ENCODE measurements around the gene BARHL1. TPM values are rescaled to one million over a fixed set of nuclear protein-coding genes. Genes with fewer than 3 reads are reported as not detected.

BARHL1 gene
- polyA plus RNA-seq, 1 donor (not counting 4 experiments of a cell fraction or from before 2014, with no cell fraction given): not detected

DNA sequence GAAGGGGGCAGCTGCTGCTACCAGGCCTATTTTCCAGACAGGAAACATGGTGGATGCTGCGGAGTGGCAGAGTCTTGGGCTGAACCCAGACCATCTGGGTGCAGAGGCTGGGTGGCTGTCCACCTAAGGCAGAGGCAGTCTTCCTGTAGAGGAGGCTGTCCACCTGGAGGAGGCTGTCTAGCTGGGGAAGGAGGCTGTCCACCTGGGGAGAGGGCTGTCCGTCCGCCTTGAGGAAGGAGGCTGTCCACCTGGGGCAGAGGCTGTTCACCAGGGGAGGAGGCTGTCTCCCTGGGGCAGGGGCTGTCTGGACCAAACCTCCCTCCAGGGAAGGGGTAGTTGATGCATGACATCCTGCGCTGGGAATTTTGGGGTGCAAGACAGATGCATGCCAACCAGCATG, 39.2 kb upstream of the BARHL1 start:
- H3K9me1 ChIP-seq (ENCODE audit: control insufficient read depth, extremely low read depth, insufficient read depth, low read length): no peaks in the 10 kb centered on the region
- H4K20me1 ChIP-seq (ENCODE audit: control insufficient read depth, extremely low read depth, insufficient read depth, low read length): no peaks in the 10 kb centered on the region
- H3K4me1 ChIP-seq (ENCODE audit: control insufficient read depth, extremely low read depth, insufficient read depth, low read length): no peaks in the 10 kb centered on the region
- no peaks in the 10 kb centered on the region for H3K9me3 ChIP-seq (ENCODE audit: control insufficient read depth, low read depth, low read length)
- no peak for TF ChIP-seq EZH2 (IDR thresholded peaks at IDR 0.05; ENCODE audit: low read length)
- H3K27ac ChIP-seq (ENCODE audit: control insufficient read depth, insufficient read depth, low read length): no peak overlapping the region
- no peak overlapping the region for H3K4me2 ChIP-seq (ENCODE audit: control insufficient read depth, extremely low read depth, insufficient read depth, low read depth, low read length)
- no peaks in the 10 kb centered on the region for H3K79me2 ChIP-seq (ENCODE audit: control insufficient read depth, insufficient read depth, low read length)
- dilution Hi-C loops (cut with MboI; ENCODE audit: extremely low pct_ligation_motif_present, low sequenced_read_pairs): no loop called here
- DNase-seq (ENCODE audit: low read depth, low spot score): no peak
- H3K4me3 ChIP-seq (ENCODE audit: control insufficient read depth in 2 of 3, extremely low read depth in 1 of 3, insufficient read depth in 2 of 3, low read depth in 1 of 3, low read length in 3 of 3): no peak overlapping the region
- no peak overlapping the region for H3K9ac ChIP-seq (ENCODE audit: control insufficient read depth, extremely low read depth, insufficient read depth, low read length)
- H3K27me3 ChIP-seq (ENCODE audit: control insufficient read depth, extremely low read depth, insufficient read depth, low read length): peaks cover 20% of the 10 kb centered on the region
- H3K36me3 ChIP-seq (ENCODE audit: control insufficient read depth in 2 of 2, extremely low read depth in 1 of 2, insufficient read depth in 2 of 2, low read length in 2 of 2): no peaks in the 10 kb centered on the region
- no peak for FAIRE-seq
- H2AFZ ChIP-seq (ENCODE audit: control insufficient read depth, low read length): no peak overlapping the region

DNA sequence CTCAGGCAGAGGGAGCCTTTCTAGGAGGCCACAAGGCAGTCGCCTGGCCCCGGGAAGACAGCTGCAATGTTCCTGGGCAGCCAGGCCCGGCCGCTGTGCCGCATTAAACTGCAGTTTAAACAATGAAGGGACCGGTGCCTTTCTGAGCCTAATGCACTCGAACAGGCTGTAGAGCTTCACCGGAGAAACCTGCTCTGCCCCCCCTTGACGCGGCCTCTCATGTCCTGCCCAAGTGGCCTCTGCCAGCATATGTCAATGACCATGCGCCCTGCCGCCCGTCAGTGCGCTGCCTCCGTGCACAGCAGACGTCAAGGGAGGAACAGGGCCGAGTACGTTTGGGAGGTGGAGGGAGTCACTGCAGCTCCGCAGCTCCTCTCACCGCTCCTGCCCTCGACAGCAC, 38.4 kb upstream of the BARHL1 start:
- Histone ChIP-seq H3K27me3 (ENCODE audit: control insufficient read depth, extremely low read depth, insufficient read depth, low read length) (peaks cover 20% of the 10 kb centered on the region), H4K20me1 (ENCODE audit: control insufficient read depth, extremely low read depth, insufficient read depth, low read length) (no peaks in the 10 kb centered on the region), H3K27ac (ENCODE audit: control insufficient read depth, insufficient read depth, low read length) (no peak overlapping the region), H3K36me3 (ENCODE audit: control insufficient read depth in 2 of 2, extremely low read depth in 1 of 2, insufficient read depth in 2 of 2, low read length in 2 of 2) (no peaks in the 10 kb centered on the region), H3K9ac (ENCODE audit: control insufficient read depth, extremely low read depth, insufficient read depth, low read length) (no peak overlapping the region), H3K9me3 (ENCODE audit: control insufficient read depth, low read depth, low read length) (no peaks in the 10 kb centered on the region), H2AFZ (ENCODE audit: control insufficient read depth, low read length) (no peak overlapping the region), H3K9me1 (ENCODE audit: control insufficient read depth, extremely low read depth, insufficient read depth, low read length) (no peaks in the 10 kb centered on the region), H3K4me1 (ENCODE audit: control insufficient read depth, extremely low read depth, insufficient read depth, low read length) (no peaks in the 10 kb centered on the region), H3K4me2 (ENCODE audit: control insufficient read depth, extremely low read depth, insufficient read depth, low read depth, low read length) (no peak overlapping the region), H3K4me3 (ENCODE audit: control insufficient read depth in 2 of 3, extremely low read depth in 1 of 3, insufficient read depth in 2 of 3, low read depth in 1 of 3, low read length in 3 of 3) (no peak overlapping the region), H3K79me2 (ENCODE audit: control insufficient read depth, insufficient read depth, low read length) (no peaks in the 10 kb centered on the region)
- TF ChIP-seq EZH2 (IDR thresholded peaks at IDR 0.05; ENCODE audit: low read length): no peak
- TF ChIP-seq, protein P1, sequence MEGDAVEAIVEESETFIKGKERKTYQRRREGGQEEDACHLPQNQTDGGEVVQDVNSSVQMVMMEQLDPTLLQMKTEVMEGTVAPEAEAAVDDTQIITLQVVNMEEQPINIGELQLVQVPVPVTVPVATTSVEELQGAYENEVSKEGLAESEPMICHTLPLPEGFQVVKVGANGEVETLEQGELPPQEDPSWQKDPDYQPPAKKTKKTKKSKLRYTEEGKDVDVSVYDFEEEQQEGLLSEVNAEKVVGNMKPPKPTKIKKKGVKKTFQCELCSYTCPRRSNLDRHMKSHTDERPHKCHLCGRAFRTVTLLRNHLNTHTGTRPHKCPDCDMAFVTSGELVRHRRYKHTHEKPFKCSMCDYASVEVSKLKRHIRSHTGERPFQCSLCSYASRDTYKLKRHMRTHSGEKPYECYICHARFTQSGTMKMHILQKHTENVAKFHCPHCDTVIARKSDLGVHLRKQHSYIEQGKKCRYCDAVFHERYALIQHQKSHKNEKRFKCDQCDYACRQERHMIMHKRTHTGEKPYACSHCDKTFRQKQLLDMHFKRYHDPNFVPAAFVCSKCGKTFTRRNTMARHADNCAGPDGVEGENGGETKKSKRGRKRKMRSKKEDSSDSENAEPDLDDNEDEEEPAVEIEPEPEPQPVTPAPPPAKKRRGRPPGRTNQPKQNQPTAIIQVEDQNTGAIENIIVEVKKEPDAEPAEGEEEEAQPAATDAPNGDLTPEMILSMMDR (optimal IDR thresholded peaks at IDR 0.05 in 1 of 3, IDR thresholded peaks at IDR 0.05 in 1 of 3, conservative IDR thresholded peaks at IDR 0.05 in 1 of 3; ENCODE audit: extremely low read depth in 1 of 3, insufficient read depth in 2 of 3, low read length in 3 of 3): no peak
- no peak for FAIRE-seq
- no peak for DNase-seq (ENCODE audit: low read depth, low spot score)
- dilution Hi-C loops (cut with MboI; ENCODE audit: extremely low pct_ligation_motif_present, low sequenced_read_pairs): no loop called here

DNA sequence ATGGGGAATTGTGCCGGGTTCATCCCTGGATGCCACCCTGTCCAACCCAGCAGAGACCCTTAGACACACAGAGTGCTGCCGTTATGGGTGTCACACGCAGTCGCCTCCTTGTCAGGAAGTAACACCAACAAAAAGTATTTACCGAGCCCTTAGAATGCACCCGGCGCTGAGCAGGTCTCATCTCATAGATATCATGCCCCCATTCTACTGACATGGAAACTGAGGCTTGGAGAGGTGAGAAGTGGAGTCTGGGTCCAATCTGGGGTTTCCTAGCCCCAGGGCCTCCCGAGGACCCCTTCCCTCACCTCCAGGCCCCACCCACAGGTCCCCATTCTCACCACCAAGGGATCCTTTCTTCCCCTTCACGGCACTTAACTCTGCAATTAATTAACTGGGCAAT, 36.8 kb upstream of the BARHL1 start:
- no peaks in the 10 kb centered on the region for H3K79me2 ChIP-seq (ENCODE audit: control insufficient read depth, insufficient read depth, low read length)
- H4K20me1 ChIP-seq (ENCODE audit: control insufficient read depth, extremely low read depth, insufficient read depth, low read length): no peaks in the 10 kb centered on the region
- FAIRE-seq (no peak), DNase-seq (ENCODE audit: low read depth, low spot score) (no peak)
- H3K4me3 ChIP-seq (ENCODE audit: control insufficient read depth in 2 of 3, extremely low read depth in 1 of 3, insufficient read depth in 2 of 3, low read depth in 1 of 3, low read length in 3 of 3): no peak overlapping the region
- peaks cover 20% of the 10 kb centered on the region for H3K27me3 ChIP-seq (ENCODE audit: control insufficient read depth, extremely low read depth, insufficient read depth, low read length)
- H3K9me1 ChIP-seq (ENCODE audit: control insufficient read depth, extremely low read depth, insufficient read depth, low read length): no peaks in the 10 kb centered on the region
- H3K9ac ChIP-seq (ENCODE audit: control insufficient read depth, extremely low read depth, insufficient read depth, low read length): no peak overlapping the region
- H3K9me3 ChIP-seq (ENCODE audit: control insufficient read depth, low read depth, low read length): no peaks in the 10 kb centered on the region
- H3K4me2 ChIP-seq (ENCODE audit: control insufficient read depth, extremely low read depth, insufficient read depth, low read depth, low read length): no peak overlapping the region
- TF ChIP-seq, protein P1 (optimal IDR thresholded peaks at IDR 0.05 in 1 of 3, IDR thresholded peaks at IDR 0.05 in 1 of 3, conservative IDR thresholded peaks at IDR 0.05 in 1 of 3; ENCODE audit: extremely low read depth in 1 of 3, insufficient read depth in 2 of 3, low read length in 3 of 3): no peak
- TF ChIP-seq EZH2 (IDR thresholded peaks at IDR 0.05; ENCODE audit: low read length): no peak
- H3K36me3 ChIP-seq (ENCODE audit: control insufficient read depth in 2 of 2, extremely low read depth in 1 of 2, insufficient read depth in 2 of 2, low read length in 2 of 2): no peaks in the 10 kb centered on the region
- dilution Hi-C loops (cut with MboI; ENCODE audit: extremely low pct_ligation_motif_present, low sequenced_read_pairs): no loop called here
- no peak overlapping the region for H3K27ac ChIP-seq (ENCODE audit: control insufficient read depth, insufficient read depth, low read length)
- no peaks in the 10 kb centered on the region for H3K4me1 ChIP-seq (ENCODE audit: control insufficient read depth, extremely low read depth, insufficient read depth, low read length)
- H2AFZ ChIP-seq (ENCODE audit: control insufficient read depth, low read length): no peak overlapping the region
